ENCODE measurements around the gene TPSB2. TPM values are rescaled to one million over a fixed set of nuclear protein-coding genes. Genes with fewer than 3 reads are reported as not detected.

Gene TPSB2
- total RNA-seq, 1 donor from 2014 or later, result not detected

DNA sequence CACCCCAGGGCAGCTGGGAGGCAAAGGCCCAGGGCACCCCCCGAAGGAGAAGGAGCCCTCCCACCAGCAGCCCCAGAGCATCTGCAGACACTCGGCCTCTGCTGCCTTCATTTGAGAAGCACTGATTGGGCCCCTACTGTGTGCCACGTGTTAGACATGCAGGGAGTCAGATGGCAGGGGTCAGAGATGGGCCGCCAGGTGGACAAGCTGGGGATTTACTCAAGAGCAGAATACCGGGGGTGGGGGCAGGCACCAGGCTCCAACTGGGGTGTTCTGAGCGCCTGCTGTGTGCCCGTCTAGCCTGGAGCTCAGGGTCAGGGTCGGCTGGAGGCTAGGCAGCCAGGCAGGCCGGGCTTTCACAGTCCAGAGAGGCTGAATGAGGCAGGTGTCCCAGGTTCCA is 23.7 kb downstream of the TPSB2 start:
- peaks cover 3% of the 10 kb centered on the region for H3K36me3 Mint-ChIP-seq (ENCODE audit: low read depth, unreplicated experiment)
- H3K9me3 Mint-ChIP-seq (ENCODE audit: unreplicated experiment), result no peaks in the 10 kb centered on the region
- no peak overlapping the region for H3K4me3 Mint-ChIP-seq (ENCODE audit: unreplicated experiment)
- H3K4me1 Mint-ChIP-seq (ENCODE audit: unreplicated experiment), result no peaks in the 10 kb centered on the region
- H3K27ac Mint-ChIP-seq (ENCODE audit: unreplicated experiment), result no peak overlapping the region
- DNase-seq (ENCODE audit: low spot score), result no peak
- peak; percentile 27 for TF ChIP-seq CTCF (IDR thresholded peaks at IDR 0.05; ENCODE audit: unreplicated experiment)
- H3K27me3 Mint-ChIP-seq (ENCODE audit: unreplicated experiment), result peaks cover 4% of the 10 kb centered on the region

DNA sequence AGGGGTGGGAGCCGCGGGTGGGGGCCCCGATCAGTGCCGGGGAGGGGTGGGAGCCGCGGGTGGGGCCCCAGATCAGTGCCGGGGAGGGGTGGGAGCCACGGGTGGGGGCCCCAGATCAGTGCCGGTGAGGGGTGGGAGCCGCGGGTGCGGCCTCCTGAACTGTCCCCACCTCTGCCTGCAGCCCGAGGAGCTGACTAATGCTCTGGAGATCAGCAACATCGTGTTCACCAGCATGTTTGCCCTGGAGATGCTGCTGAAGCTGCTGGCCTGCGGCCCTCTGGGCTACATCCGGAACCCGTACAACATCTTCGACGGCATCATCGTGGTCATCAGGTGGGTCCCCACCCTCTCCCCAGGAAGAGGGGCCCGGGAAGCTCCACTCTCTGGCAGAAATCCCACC is 25.1 kb downstream of the TPSB2 start:
- no peaks in the 10 kb centered on the region for H3K4me1 Mint-ChIP-seq (ENCODE audit: unreplicated experiment)
- no peak for TF ChIP-seq CTCF (IDR thresholded peaks at IDR 0.05; ENCODE audit: unreplicated experiment)
- peaks cover 4% of the 10 kb centered on the region for H3K27me3 Mint-ChIP-seq (ENCODE audit: unreplicated experiment)
- H3K4me3 Mint-ChIP-seq (ENCODE audit: unreplicated experiment), result no peak overlapping the region
- no peak for DNase-seq (ENCODE audit: low spot score)
- H3K27ac Mint-ChIP-seq (ENCODE audit: unreplicated experiment), result no peak overlapping the region
- H3K9me3 Mint-ChIP-seq (ENCODE audit: unreplicated experiment), result no peaks in the 10 kb centered on the region
- peaks cover 3% of the 10 kb centered on the region for H3K36me3 Mint-ChIP-seq (ENCODE audit: low read depth, unreplicated experiment)

- Mint-ChIP-seq H3K27me3 (ENCODE audit: unreplicated experiment) (peaks cover 4% of the 10 kb centered on the region), H3K36me3 (ENCODE audit: low read depth, unreplicated experiment) (peaks cover 3% of the 10 kb centered on the region), H3K9me3 (ENCODE audit: unreplicated experiment) (no peaks in the 10 kb centered on the region), H3K4me3 (ENCODE audit: unreplicated experiment) (no peak overlapping the region), H3K4me1 (ENCODE audit: unreplicated experiment) (no peaks in the 10 kb centered on the region), H3K27ac (ENCODE audit: unreplicated experiment) (no peak overlapping the region)
- no peak for TF ChIP-seq CTCF (IDR thresholded peaks at IDR 0.05; ENCODE audit: unreplicated experiment)
- no peak for DNase-seq (ENCODE audit: low spot score)
Measured at GRCh38 chr16:1202274-1202673, 27.7 kb downstream of the TPSB2 start.

DNA sequence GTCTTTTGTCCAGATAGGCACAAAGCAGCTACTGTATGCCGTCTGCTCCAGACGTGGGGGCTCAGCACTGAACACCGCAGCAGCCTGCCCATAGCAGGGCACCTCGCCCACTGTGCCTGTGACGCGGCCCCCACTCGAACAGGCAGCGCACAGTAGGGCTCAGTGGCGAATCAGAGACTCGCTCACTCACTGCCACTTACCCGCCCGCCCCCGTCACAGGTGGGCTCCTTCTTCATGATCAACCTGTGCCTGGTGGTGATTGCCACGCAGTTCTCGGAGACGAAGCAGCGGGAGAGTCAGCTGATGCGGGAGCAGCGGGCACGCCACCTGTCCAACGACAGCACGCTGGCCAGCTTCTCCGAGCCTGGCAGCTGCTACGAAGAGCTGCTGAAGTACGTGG is 28.5 kb downstream of the TPSB2 start:
- Mint-ChIP-seq H3K4me3 (ENCODE audit: unreplicated experiment) (no peak overlapping the region), H3K9me3 (ENCODE audit: unreplicated experiment) (no peaks in the 10 kb centered on the region), H3K4me1 (ENCODE audit: unreplicated experiment) (no peaks in the 10 kb centered on the region), H3K27me3 (ENCODE audit: unreplicated experiment) (peaks cover 4% of the 10 kb centered on the region), H3K36me3 (ENCODE audit: low read depth, unreplicated experiment) (peaks cover 3% of the 10 kb centered on the region), H3K27ac (ENCODE audit: unreplicated experiment) (no peak overlapping the region)
- no peak for TF ChIP-seq CTCF (IDR thresholded peaks at IDR 0.05; ENCODE audit: unreplicated experiment)
- DNase-seq (ENCODE audit: low spot score), result no peak

DNA sequence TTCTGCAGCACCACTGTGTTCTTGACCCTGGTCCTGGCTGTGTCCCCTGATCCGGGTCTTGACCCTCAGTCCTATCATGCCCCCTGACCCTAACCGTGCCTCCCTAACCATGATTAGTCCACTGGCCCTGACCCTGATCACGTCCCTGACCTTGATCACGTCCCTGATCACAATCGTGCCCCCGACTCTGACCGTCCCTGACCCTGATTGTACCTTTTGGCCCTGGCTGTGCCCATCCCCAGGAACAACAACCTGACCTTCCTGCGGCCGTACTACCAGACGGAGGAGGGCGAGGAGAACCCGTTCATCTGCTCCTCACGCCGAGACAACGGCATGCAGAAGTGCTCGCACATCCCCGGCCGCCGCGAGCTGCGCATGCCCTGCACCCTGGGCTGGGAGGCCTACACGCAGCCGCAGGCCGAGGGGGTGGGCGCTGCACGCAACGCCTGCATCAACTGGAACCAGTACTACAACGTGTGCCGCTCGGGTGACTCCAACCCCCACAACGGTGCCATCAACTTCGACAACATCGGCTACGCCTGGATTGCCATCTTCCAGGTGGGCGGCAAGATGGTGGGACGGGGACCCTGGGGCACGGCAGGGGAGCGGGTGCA is 29.9 kb downstream of the TPSB2 start:
- Mint-ChIP-seq H3K36me3 (ENCODE audit: low read depth, unreplicated experiment) (peaks cover 3% of the 10 kb centered on the region), H3K4me1 (ENCODE audit: unreplicated experiment) (no peaks in the 10 kb centered on the region), H3K27me3 (ENCODE audit: unreplicated experiment) (peaks cover 4% of the 10 kb centered on the region), H3K4me3 (ENCODE audit: unreplicated experiment) (no peak overlapping the region), H3K9me3 (ENCODE audit: unreplicated experiment) (no peaks in the 10 kb centered on the region), H3K27ac (ENCODE audit: unreplicated experiment) (no peak overlapping the region)
- no peak for TF ChIP-seq CTCF (IDR thresholded peaks at IDR 0.05; ENCODE audit: unreplicated experiment)
- no peak for DNase-seq (ENCODE audit: low spot score)

Data from endothelial cell (in vitro differentiated cells).